T-helper 22 cell (primary cell): ENCODE measurements around the gene PTCH2.

Experiments
- DNase-seq: peaks from one replicate; pipeline ENCODE4 v3.0.0-alpha.2; 2020; ENCODE audit warnings: low read depth

PTCH2 gene, protein sequence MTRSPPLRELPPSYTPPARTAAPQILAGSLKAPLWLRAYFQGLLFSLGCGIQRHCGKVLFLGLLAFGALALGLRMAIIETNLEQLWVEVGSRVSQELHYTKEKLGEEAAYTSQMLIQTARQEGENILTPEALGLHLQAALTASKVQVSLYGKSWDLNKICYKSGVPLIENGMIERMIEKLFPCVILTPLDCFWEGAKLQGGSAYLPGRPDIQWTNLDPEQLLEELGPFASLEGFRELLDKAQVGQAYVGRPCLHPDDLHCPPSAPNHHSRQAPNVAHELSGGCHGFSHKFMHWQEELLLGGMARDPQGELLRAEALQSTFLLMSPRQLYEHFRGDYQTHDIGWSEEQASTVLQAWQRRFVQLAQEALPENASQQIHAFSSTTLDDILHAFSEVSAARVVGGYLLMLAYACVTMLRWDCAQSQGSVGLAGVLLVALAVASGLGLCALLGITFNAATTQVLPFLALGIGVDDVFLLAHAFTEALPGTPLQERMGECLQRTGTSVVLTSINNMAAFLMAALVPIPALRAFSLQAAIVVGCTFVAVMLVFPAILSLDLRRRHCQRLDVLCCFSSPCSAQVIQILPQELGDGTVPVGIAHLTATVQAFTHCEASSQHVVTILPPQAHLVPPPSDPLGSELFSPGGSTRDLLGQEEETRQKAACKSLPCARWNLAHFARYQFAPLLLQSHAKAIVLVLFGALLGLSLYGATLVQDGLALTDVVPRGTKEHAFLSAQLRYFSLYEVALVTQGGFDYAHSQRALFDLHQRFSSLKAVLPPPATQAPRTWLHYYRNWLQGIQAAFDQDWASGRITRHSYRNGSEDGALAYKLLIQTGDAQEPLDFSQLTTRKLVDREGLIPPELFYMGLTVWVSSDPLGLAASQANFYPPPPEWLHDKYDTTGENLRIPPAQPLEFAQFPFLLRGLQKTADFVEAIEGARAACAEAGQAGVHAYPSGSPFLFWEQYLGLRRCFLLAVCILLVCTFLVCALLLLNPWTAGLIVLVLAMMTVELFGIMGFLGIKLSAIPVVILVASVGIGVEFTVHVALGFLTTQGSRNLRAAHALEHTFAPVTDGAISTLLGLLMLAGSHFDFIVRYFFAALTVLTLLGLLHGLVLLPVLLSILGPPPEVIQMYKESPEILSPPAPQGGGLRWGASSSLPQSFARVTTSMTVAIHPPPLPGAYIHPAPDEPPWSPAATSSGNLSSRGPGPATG

GRCh38 chr1:44842862-44843655, at the start of gene PTCH2:
Gene PTCH2, minus strand, starts transcription at chr1:44843253. Its CDS starts 321 bp downstream, at chr1:44842932.
- no peak for DNase-seq

DNA sequence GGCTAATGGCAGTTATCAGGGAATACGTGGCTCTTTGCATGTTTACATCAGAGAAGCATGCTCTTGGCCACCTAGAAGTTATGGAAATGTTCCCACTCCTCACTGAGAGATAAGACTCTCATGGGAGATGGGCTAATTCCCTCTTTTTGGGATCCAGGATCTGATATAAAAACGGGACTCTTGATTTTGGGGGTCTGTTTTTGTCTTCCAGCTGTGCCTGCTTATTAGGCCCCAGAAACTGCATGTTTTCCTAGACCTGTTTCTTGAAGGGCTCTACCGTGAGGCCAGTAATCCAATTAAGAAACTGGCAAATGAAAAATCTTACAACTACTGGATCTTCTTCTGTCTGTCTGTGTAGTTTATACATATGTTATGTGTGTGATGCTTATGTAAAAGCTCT, 47.0 kb upstream of the PTCH2 start:
- no peak for DNase-seq

GRCh38 chr1:44885406-44885805, 42.4 kb upstream of the PTCH2 start:
- no peak for DNase-seq

GRCh38 chr1:44884746-44885145, 41.7 kb upstream of the PTCH2 start:
- no peak for DNase-seq

DNA sequence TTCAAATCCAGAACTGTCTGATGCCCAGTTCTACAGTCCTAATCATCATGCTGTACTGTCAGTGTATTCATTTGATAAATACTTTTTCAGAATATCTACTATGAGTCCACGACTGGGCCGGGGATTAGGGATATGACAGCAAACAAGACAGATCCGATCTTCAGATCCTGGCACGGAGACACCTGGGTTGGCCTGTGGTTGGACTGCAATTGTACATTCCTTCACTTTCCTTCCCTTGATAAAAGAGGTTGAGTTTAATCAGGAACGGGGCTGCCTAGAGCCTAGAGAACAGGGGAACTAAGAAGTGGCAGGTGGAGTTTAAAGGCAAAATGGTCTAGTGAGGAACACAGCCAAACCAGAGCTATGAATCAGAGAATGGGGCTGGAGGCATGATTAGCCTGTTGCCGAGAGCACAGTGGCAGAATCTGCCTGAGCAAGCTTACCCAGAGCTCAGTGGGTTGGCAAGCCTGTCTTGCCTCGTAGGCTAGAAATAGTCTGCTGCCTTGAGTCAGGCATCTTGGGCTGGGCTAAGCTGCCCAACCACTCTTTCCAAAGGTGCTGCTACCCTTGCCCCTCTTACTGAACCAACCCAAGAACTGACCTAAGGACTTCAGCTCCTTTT, 38.1 kb upstream of the PTCH2 start:
- DNase-seq: no peak

DNA sequence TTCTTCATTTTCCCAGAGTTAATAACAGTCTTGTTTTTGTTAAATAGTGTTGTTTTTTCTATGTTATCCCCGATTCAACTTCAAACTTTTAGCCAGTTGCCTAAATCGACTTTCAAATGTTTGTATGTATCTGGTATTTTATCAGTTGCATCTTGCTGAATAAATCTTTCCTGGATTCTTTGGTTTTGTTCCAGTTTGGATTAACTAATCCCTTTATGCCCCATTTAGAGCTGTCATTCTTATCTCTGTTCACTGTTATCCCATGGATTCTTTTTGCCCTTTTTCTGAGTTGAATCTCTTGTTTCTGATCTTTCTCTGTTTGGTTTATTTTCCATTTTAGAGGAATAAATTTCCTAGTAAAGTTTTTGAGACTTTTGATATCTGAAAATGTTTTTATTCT, 31.1 kb upstream of the PTCH2 start:
- DNase-seq: no peak

GRCh38 chr1:44870096-44870495, 27.0 kb upstream of the PTCH2 start:
- no peak for DNase-seq

GRCh38 chr1:44867801-44868200, 24.7 kb upstream of the PTCH2 start:
- no peak for DNase-seq

DNA sequence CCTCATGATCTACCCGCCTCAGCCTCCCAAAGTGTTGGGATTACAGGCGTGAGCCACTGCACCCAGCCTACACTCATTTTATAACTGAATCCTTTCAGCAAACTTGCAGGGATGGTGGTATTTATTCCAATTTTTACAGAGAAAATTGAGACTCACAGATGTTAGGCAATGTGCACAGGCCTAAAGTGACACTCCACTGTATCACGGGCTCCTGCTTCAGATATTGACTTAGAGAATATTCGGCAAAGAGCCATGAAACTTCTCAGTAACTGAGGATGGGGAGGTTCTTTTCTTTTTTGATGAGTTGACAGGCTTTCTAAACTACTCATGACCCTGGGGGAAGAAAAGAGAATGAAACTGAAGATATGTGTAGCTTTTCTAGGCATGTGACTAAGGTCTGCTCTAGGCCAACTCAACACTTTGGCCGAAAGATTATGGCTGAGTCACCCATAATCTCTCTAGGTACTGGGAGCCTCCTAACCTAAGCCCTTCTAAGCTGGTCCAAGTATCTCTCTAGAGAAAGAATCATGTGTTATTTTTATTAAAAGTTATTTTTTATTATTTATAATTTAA, 19.9 kb upstream of the PTCH2 start:
- DNase-seq: no peak

GRCh38 chr1:44860891-44861425, 17.9 kb upstream of the PTCH2 start:
- no peak for DNase-seq

- DNase-seq: no peak
Observed at GRCh38 chr1:44860331-44860730, 17.3 kb upstream of the PTCH2 start.

GRCh38 chr1:44857446-44857845, 14.4 kb upstream of the PTCH2 start:
- DNase-seq: no peak

GRCh38 chr1:44855742-44856141, 12.7 kb upstream of the PTCH2 start:
- DNase-seq: no peak

DNA sequence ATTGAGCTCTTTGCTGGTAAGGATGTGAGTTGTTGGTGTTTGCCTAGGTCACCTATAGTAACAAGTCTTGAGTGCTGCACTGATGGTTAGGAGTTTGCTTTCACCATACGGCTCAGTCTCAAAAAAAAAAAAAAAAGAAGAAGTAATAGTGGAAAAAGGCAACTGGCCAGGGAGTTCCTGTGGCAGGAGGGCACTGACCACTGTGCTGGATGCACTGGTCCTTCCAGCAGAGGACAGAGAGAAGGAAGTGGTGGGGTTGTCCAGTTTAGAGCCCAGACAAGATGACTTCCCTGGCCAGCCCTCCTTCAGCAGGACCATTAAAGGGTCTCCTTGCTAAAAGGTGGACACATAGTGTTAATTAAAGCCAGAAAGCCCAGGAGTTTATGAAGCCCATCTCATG, 11.9 kb upstream of the PTCH2 start:
- no peak for DNase-seq

DNA sequence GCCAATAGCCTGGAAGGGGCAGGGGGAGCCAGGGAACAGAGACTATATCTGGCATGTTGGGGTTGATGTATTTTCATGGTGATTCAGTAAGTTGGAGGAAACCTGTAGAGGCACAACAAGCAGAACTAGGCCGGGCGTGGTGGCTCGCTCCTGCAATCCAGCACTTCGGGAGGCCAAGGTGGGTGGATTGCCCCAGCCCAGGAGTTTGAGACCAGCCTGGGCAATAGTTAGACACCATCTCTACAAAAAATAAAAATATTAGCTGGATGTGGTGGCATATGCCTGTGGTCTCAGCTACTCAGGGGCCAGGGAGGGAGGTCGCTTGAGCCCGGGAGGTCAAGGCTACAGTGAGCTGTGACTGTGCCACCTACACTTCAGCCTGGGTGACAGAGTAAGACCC, 10.1 kb upstream of the PTCH2 start:
- DNase-seq: no peak

- no peak for DNase-seq
Observed at GRCh38 chr1:44851308-44851707, 8.3 kb upstream of the PTCH2 start.

DNA sequence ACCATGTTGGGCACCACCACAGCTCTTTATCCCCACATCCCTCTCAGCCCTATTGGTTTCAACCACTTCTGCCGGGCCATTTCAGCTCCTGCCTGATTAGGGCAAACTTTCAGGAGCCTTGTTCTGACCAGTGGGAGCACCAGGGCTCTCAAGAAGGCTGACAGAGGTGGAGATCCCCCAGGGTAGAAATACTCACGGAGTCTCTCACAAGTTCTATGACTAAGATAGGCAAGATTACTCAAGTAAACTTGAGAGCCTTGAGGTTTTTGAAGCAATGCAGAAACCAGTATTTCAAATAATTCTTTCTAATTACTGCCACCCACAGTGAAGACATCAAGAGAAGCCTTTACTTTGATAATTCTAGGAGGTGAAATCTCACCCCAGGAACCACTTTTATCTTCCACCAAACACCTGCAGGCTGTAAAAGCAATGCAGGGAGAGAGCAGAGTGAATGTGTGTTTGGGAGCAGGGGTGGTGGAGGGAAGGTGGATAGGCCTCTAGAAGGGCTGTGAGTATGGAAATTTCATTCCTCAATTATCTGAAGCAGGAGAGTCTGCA, 6.6 kb upstream of the PTCH2 start:
- DNase-seq: no peak

DNA sequence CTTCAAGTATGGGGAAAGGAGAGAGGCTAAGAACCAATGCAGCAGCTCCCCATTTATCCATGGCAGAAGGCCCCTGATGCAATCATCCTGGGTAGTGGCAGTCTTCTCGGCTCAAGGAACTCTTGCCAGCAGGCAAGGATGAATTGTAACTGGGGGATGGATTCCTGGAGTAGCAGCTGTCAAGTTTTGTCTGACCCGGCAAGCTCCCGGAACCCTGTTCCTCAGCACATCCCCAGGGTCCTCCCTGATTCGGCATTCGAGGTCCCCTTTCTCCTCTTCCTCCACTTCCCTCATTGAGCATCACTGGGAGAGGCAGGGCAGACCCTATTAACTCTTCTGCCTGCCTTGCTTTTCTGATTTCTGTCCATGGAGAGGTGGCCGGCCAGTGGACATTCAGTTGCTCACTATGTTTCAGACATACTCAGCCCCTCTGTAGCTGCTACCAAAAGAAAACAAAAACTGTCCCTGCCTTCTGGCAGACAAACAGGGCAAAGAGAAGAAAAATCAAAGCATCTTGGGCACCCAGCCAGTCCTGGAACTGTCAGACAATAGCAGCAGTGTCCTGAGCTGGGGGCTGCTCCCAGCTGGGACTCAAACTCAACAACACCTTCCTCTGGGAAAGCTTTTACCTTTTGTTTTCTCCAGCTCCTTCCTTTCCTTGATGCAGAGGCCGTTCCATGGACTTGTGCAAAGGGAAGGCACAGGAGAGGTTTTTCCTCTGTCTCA, 5.6 kb upstream of the PTCH2 start:
- no peak for DNase-seq

DNA sequence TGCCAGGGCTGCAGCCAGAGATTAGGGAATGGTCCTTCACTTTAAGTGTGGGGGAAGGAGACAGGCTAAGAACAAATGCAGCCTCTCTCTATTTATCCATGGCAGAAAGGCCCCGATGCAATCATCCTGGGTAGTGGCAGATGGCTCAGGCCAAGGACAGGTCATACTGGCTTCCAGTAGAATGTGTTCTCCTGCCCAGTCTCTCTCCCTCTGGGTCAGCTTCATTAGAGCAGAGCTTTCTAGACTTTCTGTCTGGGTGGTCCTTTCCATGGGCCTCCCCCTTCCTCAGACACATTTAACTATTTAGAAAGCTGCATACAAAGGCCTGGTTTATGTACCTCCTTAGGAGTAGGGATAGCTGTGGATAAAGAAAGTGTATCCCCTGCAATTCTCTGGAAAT, 4.8 kb upstream of the PTCH2 start:
- DNase-seq: no peak

DNA sequence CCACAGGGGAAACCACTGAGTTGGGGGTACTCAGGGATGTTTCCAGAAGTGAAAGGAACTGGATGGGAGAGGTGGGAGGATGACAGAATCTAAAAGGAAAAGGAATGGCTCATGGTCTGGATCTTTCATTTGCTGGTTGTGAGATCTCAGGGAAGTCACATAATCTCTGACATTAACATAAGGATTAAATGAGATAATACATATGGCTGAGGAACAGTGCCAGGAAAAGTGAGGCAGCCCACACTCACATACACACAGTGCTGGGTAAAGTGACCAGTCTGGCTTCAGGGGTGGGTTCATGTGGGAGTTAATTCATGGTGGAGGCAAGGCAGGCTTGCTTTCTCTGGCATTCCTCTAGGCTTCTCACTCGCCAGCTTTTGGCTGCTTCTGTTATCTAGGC, 3.9 kb upstream of the PTCH2 start:
- no peak for DNase-seq
